Gastroesophageal sphincter (tissue), 3 donors: ENCODE data around the gene MPPED1.

Experiments
- POLR2A ChIP-seq, 2 donors: fragments of 450-650 bp; IDR thresholded peaks; one replicate each; pipeline ENCODE4 v1.6.1; 2017; ENCODE audit warnings: antibody characterized with exemption in 2 of 2, mild to moderate bottlenecking in 2 of 2, moderate library complexity in 1 of 2
- POLR2AphosphoS5 ChIP-seq: sonication (generic); formaldehyde crosslinking; IDR thresholded peaks from one replicate; pipeline ENCODE4 v1.6.1; 2017; ENCODE audit warnings: antibody characterized with exemption
- TF ChIP-seq, protein P1 (sequence below), 4 experiments: fragments of 200-600 bp in 2 of 4; fragments of 450-650 bp in 2 of 4; sonication (generic) in 1 of 4; IDR thresholded peaks; one replicate each; pipeline ENCODE4 v1.5.1; 2017 to 2019; ENCODE audit warnings: antibody characterized with exemption in 4 of 4, mild to moderate bottlenecking in 2 of 4, moderate library complexity in 2 of 4

GRCh38 chr22:43384863-43385262 is 27.0 kb upstream of the MPPED1 start:
- TF ChIP-seq, protein P1, sequence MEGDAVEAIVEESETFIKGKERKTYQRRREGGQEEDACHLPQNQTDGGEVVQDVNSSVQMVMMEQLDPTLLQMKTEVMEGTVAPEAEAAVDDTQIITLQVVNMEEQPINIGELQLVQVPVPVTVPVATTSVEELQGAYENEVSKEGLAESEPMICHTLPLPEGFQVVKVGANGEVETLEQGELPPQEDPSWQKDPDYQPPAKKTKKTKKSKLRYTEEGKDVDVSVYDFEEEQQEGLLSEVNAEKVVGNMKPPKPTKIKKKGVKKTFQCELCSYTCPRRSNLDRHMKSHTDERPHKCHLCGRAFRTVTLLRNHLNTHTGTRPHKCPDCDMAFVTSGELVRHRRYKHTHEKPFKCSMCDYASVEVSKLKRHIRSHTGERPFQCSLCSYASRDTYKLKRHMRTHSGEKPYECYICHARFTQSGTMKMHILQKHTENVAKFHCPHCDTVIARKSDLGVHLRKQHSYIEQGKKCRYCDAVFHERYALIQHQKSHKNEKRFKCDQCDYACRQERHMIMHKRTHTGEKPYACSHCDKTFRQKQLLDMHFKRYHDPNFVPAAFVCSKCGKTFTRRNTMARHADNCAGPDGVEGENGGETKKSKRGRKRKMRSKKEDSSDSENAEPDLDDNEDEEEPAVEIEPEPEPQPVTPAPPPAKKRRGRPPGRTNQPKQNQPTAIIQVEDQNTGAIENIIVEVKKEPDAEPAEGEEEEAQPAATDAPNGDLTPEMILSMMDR (IDR thresholded peaks at IDR 0.05), result no peak
- no peak for TF ChIP-seq POLR2AphosphoS5
- TF ChIP-seq POLR2A (IDR thresholded peaks at IDR 0.05), result no peak
